Measurements from ENCODE around the gene ITSN2.

ITSN2 gene

GRCh38 chr2:24262421-24262970 is 97.8 kb downstream of the ITSN2 start:
- DNase-seq = no peak

- no peak for DNase-seq
Measured at GRCh38 chr2:24261441-24261840, 98.9 kb downstream of the ITSN2 start.

GRCh38 chr2:24259316-24259715 is 101.0 kb downstream of the ITSN2 start:
- DNase-seq = no peak

GRCh38 chr2:24258718-24259117 is 101.6 kb downstream of the ITSN2 start:
- DNase-seq = no peak

GRCh38 chr2:24253303-24253919 is 106.9 kb downstream of the ITSN2 start:
- DNase-seq = no peak

GRCh38 chr2:24247592-24247991 is 112.7 kb downstream of the ITSN2 start:
- DNase-seq = no peak

- no peak for DNase-seq
Measured at GRCh38 chr2:24247164-24247563, 113.2 kb downstream of the ITSN2 start.

- DNase-seq = no peak
Measured at GRCh38 chr2:24245986-24246776, 114.2 kb downstream of the ITSN2 start.

GRCh38 chr2:24241528-24241927 is 118.8 kb downstream of the ITSN2 start:
- DNase-seq = no peak

- no peak for DNase-seq
Measured at GRCh38 chr2:24239553-24239952, 120.8 kb downstream of the ITSN2 start.

GRCh38 chr2:24238158-24238557 is 122.2 kb downstream of the ITSN2 start:
- no peak for DNase-seq

- DNase-seq = no peak
Measured at GRCh38 chr2:24237313-24237712, 123.0 kb downstream of the ITSN2 start.

GRCh38 chr2:24233321-24233720 is 127.0 kb downstream of the ITSN2 start:
- DNase-seq = no peak

- DNase-seq = no peak
Measured at GRCh38 chr2:24231461-24231881, 128.9 kb downstream of the ITSN2 start.

GRCh38 chr2:24228470-24228869 is 131.9 kb downstream of the ITSN2 start:
- DNase-seq = peak; percentile 26

GRCh38 chr2:24225499-24226242 is 134.7 kb downstream of the ITSN2 start:
- DNase-seq = no peak

- no peak for DNase-seq
Measured at GRCh38 chr2:24222946-24223345, 137.4 kb downstream of the ITSN2 start.

- DNase-seq = no peak
Measured at GRCh38 chr2:24221343-24222050, 138.8 kb downstream of the ITSN2 start.

GRCh38 chr2:24220554-24221291 is 139.6 kb downstream of the ITSN2 start:
- DNase-seq = no peak

- no peak for DNase-seq
Measured at GRCh38 chr2:24214880-24215279, 145.5 kb downstream of the ITSN2 start.

GRCh38 chr2:24211408-24211807 is 148.9 kb downstream of the ITSN2 start:
- DNase-seq = no peak

- no peak for DNase-seq
Measured at GRCh38 chr2:24210723-24211122, 149.6 kb downstream of the ITSN2 start.

Measured in hematopoietic multipotent progenitor cell treated with erythropoietin and hydrocortisone succinate and interleukin-3 and kit ligand, for 8 days (in vitro differentiated cells).